GM21723 (cell line): ENCODE data around the gene DHX40.
"Not testable (repeated sequence)": the region's sequence is repeated elsewhere in the genome, so short reads cannot be mapped to it uniquely, and the experiment has no call there.

ENCODE experiments used
- ATAC-seq: cut with Tn5 transposase; IDR thresholded peaks from one replicate; pipeline ENCODE4 v1.9.1; 2021; ENCODE audit warnings: mild to moderate bottlenecking, moderate library complexity; ENCODE audit not compliant: unreplicated experiment

DHX40 gene

GRCh38 chr17:59558953-59559352 lies 6.5 kb upstream of the DHX40 start:
- no peak for ATAC-seq

DNA sequence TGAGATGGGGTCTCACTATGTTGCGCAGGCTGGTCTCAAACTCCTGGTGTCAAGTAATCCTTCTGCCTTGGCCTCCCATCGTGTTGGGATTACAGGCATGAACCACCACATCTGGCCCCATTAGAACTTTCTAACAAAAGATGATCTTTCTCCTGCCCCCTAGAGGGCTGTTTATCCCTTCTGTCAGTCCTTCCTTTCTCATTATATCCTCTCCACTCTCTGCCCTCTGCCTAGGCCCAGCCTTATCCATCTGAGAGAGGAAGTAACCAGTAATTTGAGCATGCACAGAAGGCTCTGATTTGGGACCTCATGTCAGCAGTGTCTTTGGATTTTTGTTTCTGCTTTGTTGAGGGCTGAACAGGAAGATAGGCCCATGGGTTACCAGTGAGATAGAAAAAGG lies 4.4 kb upstream of the DHX40 start:
- ATAC-seq, result no peak

DNA sequence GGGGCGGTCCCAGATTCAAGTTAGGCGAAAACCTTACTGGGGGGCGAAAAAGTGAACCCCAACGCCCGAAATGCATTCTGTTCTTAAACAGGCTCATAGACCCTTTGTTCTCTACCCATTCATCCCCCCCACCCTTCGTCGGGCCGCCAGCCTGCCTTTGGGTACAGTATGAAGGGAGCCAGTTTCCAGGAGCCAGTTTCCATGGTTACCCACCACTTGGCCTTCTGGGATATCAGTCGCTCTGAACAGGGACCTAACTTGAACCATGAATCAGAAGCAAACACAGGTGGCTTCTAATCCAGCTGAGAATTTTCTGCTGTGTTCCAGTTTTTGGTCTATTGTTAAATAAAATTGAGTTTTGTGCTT lies 532 bp downstream of the DHX40 start:
- peak; percentile 66 for ATAC-seq

- ATAC-seq, result not testable (repeated sequence)
Observed at GRCh38 chr17:59569151-59569550, 3.7 kb downstream of the DHX40 start.

DNA sequence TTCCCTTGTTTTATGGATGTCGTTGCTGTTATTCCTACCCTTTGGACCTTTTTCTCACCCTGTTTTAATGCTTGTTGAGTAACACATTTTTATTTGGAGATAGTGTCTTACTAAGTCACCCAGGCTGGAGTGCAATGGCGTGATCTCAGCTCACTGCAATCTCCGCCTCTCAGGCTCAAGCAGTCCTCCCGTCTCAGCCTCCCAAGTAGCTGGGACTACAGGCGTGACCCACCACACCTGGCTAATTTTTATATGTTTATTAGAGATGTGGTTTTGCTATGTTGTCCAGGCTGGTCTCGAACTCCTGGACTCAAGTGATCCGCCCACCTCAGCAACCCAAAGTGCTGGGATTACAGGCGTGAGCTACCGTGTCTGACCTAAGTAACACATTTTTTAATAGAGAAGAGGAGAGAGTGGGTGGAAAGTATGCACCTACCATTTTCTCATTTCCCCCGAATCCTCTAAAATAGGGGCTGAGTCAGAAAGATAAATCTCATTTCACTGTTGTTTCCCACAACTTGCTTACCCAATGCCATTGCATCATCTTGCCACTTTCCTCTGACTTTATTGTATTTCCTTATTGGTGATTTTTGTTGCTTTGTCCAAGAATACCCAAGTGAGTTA lies 7.0 kb downstream of the DHX40 start:
- no peak for ATAC-seq

DNA sequence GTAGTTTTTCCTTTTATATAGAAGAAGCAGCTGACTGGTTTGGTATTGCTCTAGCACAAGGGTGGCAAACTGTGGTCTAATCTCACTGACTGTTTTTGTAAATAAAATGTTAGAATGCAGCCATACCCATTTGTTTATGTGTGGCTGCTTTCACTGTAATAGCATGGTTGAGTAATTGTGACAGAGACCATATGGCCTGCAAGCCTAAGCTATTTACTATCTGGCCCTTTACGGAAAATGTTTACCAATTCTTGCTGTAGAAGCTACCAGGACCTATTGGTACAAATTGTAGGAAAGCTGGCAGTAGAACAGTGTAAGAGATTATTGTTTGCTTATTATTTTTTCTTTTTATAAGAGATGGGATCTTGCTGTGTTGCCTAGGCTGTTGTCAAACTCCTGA lies 18.8 kb downstream of the DHX40 start:
- not testable (repeated sequence) for ATAC-seq

GRCh38 chr17:59600169-59600568 lies 34.8 kb downstream of the DHX40 start:
- ATAC-seq, result no peak

DNA sequence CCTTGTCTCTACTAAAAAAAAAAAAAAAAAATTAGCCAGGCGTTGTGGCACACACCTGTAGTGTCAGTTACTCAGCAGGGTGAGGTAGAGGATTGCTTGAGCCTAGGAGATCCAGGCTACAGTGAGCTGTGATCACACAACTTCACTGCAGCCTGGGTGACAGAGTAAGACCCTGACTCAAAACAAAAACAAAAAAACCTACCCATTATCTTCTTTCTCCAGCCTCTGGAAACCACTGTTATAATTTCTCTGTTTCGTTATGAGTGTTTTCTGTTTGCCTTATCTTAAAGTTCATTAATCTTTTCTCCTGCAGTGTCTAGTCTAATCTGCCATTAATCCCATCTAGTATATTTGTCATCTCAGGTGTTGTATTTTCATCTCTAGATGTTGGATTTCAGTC lies 35.7 kb downstream of the DHX40 start:
- no peak for ATAC-seq

DNA sequence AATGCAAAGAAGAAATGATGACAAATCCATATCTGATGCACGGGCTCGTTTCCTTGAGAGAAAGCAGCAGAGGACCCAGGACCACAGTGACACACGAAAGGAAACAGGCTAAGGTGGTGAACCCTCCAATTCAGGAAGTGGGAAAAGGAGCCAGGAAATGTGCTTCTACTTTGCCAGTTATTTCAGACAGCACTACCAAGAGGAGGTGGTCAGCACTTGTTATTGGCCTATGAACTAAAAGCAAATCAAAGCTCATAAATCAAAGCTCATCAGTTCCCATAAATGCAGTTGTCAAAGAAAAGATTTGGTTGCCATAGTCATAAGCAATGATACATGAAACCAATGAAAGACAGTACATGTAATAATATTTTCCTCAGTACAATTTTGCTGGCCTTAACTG lies 41.7 kb downstream of the DHX40 start:
- no peak for ATAC-seq

DNA sequence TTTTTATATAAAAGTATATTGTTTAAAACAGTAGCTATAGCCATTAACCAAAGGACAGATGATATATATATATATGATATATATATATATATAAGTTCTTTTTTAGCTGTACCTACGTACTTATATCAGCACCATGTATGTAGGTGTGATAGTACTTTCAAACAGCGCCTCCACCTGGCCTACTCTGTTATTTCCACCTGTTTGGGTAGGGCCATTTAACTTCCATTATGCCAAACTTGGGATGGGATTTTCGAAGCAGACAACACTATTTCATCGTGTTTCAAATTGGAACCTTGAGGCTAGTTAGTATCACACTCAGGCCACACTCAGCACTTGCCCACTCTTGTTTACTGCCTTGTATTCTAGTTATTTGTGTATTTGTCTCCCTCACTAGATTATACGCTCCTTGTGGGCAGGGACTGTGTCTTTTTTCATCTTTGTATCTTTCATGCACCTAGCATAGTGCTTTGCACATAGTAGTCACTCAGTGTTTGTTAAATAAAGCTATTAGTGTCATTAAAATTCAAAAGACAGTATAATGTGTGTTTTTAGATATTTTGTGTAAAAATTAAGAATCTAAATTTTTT lies 42.5 kb downstream of the DHX40 start:
- no peak for ATAC-seq

DNA sequence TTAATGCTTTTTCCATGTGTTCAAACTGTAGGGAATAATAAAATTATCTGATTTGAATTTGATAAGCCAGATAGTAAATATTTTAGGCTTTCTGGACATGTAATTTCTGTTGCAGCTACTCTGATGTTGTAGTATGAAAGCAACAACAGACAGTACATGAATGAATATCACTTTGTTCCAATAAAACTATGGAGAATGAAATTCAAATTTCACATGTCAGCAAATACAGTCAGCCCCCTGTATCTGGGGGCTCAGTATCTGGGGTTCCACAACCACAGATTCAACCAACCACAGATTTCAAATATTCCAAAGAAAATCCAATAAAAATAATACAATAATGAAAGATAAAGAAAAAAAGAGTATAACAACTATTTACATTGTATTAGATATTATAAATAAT lies 46.1 kb downstream of the DHX40 start:
- ATAC-seq, result no peak

DNA sequence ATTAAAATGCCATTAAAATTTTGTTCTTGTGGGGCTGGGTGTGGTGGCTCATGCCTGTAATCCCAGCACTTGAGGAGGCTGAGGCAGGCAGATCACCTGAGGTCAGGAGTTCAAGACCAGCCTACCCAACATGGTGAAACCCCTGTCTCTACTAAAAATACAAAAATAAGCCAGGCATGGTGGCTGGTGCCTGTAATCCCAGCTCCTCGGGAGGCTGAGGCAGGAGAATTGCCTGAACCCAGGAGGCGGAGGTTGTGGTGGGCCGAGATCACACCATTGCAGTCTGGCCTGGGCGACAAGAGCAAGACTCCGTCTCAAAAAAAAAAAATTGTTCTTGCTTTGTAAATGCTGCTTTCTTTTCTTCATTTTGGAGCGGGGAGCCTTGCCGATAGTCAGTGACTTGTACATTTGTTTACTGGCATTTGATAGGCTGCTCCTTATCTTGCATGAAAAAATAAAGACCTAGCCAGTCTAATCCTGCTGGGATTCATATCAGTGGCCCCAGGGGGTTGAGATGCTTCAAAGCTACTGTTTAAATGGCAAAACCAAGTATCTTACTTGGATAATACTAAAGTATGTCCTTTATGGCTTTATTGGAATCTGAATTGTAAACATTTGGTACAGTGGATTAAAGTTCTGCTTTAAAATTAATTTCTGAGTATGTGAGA lies 51.0 kb downstream of the DHX40 start:
- no peak for ATAC-seq

GRCh38 chr17:59617156-59617732 lies 51.8 kb downstream of the DHX40 start:
- no peak for ATAC-seq

GRCh38 chr17:59619035-59619297 lies 53.6 kb downstream of the DHX40 start:
- ATAC-seq, result no peak

- peak; percentile 76 for ATAC-seq
Observed at GRCh38 chr17:59619298-59620063, 54.1 kb downstream of the DHX40 start, which contains the start of gene CLTC. CLTC (plus strand) TSS chr17:59619895; CDS start chr17:59620132, 237 bp downstream.

DNA sequence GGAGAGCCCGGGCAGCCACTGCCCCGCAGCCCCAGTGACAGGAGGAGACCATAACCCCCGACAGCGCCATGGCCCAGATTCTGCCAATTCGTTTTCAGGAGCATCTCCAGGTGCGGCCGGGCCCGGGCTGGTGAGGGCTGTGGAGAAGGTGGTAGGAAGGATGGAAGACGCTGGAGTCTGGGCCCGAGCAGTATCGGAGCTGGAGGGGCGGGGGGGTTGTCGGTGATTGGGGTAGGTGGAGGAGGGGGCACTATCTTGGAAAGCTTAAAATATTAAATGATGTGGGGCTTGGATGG lies 54.6 kb downstream of the DHX40 start:
- no peak for ATAC-seq

GRCh38 chr17:59620518-59621259 lies 55.3 kb downstream of the DHX40 start:
- no peak for ATAC-seq

DNA sequence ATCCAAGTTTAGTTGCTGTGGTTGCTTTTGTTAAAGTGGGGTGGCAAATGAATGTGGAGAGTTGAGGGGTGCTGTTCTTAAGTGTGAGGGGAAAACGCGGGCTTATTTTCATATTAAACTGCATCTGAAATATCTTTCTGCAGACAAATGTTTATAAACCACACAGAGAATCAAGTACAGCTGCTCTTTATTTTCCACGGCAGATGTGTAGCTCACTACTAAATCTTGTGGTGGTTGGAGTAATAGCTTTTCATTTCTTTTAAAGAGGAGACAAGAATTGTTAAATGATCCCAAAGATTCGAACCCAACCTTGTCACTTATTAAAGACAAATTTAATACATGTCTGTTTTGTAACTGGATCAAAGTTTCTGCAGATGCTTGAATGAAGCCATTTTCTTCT lies 56.4 kb downstream of the DHX40 start:
- ATAC-seq, result no peak

DNA sequence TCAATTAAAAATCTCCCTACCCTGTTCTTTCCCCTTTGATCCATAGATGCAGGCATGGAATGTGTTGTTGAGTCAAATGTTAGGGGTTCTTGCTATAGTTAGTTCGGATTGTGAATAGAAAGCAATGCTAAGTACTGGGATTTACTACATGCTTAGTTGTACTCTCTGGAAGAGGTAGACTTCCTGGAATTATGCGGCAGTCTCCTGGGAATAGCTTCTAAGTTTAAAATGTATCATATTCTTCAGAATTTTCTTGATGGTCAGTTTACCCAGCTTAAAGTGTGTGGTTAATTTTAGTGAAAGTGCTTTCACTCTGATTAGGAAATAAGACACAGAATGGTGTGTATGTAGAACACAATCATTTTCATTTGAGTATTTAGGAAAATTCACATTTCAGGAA lies 57.7 kb downstream of the DHX40 start:
- no peak for ATAC-seq

- no peak for ATAC-seq
Observed at GRCh38 chr17:59626756-59627155, 61.3 kb downstream of the DHX40 start.

DNA sequence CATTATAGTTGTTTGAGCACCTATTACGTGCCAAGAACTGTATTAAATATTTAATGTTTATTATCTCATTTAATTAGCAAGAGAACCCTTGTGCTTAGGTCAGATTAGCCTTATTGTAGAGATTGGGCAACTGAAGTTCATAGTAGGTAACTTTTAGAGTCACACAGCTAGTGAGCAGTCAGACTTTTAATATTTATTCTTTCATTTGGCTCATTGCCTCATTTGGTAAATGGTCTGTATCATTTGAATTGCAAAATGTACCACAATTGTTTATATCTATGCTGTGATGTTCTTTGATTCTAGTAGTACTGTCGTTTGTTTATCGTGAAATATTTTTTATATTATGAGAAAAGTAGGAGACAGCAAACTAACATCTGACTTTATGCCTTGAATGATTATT lies 61.9 kb downstream of the DHX40 start:
- no peak for ATAC-seq
